ENCODE results near the gene ADCK2. TPM values are rescaled to one million over a fixed set of nuclear protein-coding genes. Genes with fewer than 3 reads are reported as not detected.

The ADCK2 gene
- total and polyA plus RNA-seq, 4 donors: 10.4 to 27.0 (median 13.7) TPM

DNA sequence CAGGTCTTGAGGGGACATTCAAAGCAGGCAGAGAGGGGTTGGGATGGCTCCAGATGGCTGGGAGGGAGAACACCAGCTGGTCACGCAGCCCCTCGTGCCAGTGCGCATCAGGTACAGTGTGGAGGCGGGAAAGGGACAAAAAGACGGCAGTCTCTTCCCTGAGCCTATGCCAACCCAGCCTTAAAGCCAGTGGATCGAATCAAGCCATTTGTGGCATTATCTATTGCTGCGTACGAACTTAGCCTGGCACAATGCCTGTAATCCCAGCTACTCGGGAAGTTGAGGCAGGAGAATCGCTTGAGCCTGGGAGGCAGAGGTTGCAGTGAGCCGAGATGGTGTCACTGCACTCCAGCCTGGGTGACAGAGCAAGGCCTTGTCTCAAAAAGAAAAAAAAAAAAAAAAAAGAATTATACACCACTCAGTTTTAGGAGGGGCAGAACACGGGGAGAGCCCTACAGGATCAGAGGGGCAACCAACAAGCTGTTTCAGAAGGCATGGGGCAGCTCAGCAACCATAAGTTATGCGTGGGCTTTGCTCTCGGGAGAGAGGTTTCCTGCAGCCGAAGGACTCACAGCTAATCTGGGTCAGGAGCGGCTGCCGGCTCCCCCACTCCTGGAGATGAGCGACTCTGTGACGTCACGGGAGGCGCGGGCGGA is 23.4 kb downstream of the ADCK2 start:
- ATAC-seq (ENCODE audit: insufficient read depth, low FRiP score) (no peak), DNase-seq (peak; percentile 96 to 97 (median 96))
- Histone ChIP-seq H3K4me1 (ENCODE audit: control insufficient read depth in 5 of 5, insufficient read depth in 5 of 5, low read length in 5 of 5) (peaks cover 0 to 18% (median 9%) of the 10 kb centered on the region in 5 donors), H3K36me3 (ENCODE audit: control insufficient read depth in 4 of 4, insufficient read depth in 4 of 4, low read length in 4 of 4) (peaks cover 0 to 2% (median under 1%) of the 10 kb centered on the region in 4 donors), H3K4me3 (no peak overlapping the region), H3K9ac (ENCODE audit: insufficient read depth in 1 of 2, low read length in 2 of 2) (peak overlapping the region; percentile 55 to 90), H3K27ac (ENCODE audit: low read depth in 1 of 2, low read length in 1 of 2) (peak overlapping the region; percentile 93 to 95), H3K27me3 (ENCODE audit: control insufficient read depth in 3 of 3, insufficient read depth in 3 of 3, low read length in 2 of 3) (no peaks in the 10 kb centered on the region), H3K9me3 (ENCODE audit: control insufficient read depth in 4 of 4, insufficient read depth in 3 of 4, low read length in 3 of 4) (no peaks in the 10 kb centered on the region)
- WGBS, 2 donors: 29 to 35% methylated on average over 23 of the region's 23 CpGs
- TF ChIP-seq, protein P1, sequence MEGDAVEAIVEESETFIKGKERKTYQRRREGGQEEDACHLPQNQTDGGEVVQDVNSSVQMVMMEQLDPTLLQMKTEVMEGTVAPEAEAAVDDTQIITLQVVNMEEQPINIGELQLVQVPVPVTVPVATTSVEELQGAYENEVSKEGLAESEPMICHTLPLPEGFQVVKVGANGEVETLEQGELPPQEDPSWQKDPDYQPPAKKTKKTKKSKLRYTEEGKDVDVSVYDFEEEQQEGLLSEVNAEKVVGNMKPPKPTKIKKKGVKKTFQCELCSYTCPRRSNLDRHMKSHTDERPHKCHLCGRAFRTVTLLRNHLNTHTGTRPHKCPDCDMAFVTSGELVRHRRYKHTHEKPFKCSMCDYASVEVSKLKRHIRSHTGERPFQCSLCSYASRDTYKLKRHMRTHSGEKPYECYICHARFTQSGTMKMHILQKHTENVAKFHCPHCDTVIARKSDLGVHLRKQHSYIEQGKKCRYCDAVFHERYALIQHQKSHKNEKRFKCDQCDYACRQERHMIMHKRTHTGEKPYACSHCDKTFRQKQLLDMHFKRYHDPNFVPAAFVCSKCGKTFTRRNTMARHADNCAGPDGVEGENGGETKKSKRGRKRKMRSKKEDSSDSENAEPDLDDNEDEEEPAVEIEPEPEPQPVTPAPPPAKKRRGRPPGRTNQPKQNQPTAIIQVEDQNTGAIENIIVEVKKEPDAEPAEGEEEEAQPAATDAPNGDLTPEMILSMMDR (IDR thresholded peaks at IDR 0.05; ENCODE audit: control extremely low read depth, extremely low read depth): no peak

DNA sequence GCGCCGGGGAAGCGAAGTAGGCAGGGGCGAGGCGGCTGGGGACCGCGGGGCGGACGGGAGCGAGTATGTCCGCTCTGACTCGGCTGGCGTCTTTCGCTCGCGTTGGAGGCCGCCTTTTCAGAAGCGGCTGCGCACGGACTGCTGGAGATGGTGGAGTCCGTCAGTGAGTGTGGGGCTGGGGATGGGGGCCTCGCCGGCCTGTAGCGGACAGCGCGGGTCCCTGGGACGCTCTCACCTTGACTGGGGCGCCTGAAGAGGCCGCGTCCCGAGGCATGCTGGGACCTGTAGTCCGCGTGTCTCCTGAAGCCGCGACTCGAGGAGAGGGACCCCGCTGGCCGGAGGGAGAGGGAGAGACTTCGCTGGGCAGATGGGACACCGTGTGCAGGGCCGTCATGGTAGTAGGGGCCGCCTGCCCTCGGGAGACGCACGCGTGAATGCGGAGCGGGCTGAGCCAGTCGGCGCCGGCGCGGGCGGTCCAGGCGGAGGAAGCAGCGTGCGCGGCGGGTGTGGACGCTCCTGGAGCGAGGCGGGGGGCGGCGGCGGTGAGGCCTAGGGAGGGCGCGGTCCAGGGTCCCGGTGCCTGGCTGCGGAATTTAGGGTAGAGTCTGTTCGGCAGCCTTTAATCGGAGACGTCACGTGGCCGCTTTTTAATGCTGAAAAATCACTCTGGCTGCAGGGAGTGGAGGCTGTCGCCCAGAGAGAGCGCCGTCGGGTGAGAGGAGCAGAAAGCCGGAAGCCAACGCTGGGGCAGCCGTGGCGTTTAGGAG is 24.1 kb downstream of the ADCK2 start, which contains the start of gene NDUFB2:
NDUFB2 (plus strand) TSS at position 29 of the 767 bp plus-strand sequence; CDS start at position 66, 37 bp downstream.
- H3K9ac ChIP-seq (ENCODE audit: insufficient read depth in 1 of 2, low read length in 2 of 2): peak within 1 kb of the TSS; percentile 61 to 90
- H3K4me1 ChIP-seq (ENCODE audit: control insufficient read depth in 5 of 5, insufficient read depth in 5 of 5, low read length in 5 of 5): peaks cover 0 to 18% (median 9%) of the 10 kb centered on the region in 5 donors
- peak; percentile 69 to 92 (median 88) for DNase-seq
- H3K27ac ChIP-seq (ENCODE audit: low read depth in 1 of 2, low read length in 1 of 2): peak within 1 kb of the TSS; percentile 93 to 95
- peak; percentile 92 for ATAC-seq (ENCODE audit: insufficient read depth, low FRiP score)
- peak within 1 kb of the TSS; percentile 90 for H3K4me3 ChIP-seq
- TF ChIP-seq, protein P1 (IDR thresholded peaks at IDR 0.05; ENCODE audit: control extremely low read depth, extremely low read depth): no peak
- peaks cover 0 to 2% (median 0%) of the 10 kb centered on the region in 4 donors for H3K36me3 ChIP-seq (ENCODE audit: control insufficient read depth in 4 of 4, insufficient read depth in 4 of 4, low read length in 4 of 4)
- H3K27me3 ChIP-seq (ENCODE audit: control insufficient read depth in 3 of 3, insufficient read depth in 3 of 3, low read length in 2 of 3): no peaks in the 10 kb centered on the region
- no peaks in the 10 kb centered on the region for H3K9me3 ChIP-seq (ENCODE audit: control insufficient read depth in 4 of 4, insufficient read depth in 3 of 4, low read length in 3 of 4)
- WGBS, 2 donors: 0 to 1% methylated on average over 80 to 82 of the region's 82 CpGs

- no peaks in the 10 kb centered on the region for H3K9me3 ChIP-seq (ENCODE audit: control insufficient read depth in 4 of 4, insufficient read depth in 3 of 4, low read length in 3 of 4)
- no peaks in the 10 kb centered on the region for H3K27me3 ChIP-seq (ENCODE audit: control insufficient read depth in 3 of 3, insufficient read depth in 3 of 3, low read length in 2 of 3)
- peak overlapping the region; percentile 46 to 58 for H3K9ac ChIP-seq (ENCODE audit: insufficient read depth in 1 of 2, low read length in 2 of 2)
- peak overlapping the region; percentile 90 for H3K4me3 ChIP-seq
- no peak for DNase-seq
- H3K36me3 ChIP-seq (ENCODE audit: control insufficient read depth in 4 of 4, insufficient read depth in 4 of 4, low read length in 4 of 4): peaks cover 0 to 2% (median 0%) of the 10 kb centered on the region in 4 donors
- peak overlapping the region in 1 of 2 donors; percentile 93 for H3K27ac ChIP-seq (ENCODE audit: low read depth in 1 of 2, low read length in 1 of 2)
- no peak for ATAC-seq (ENCODE audit: insufficient read depth, low FRiP score)
- TF ChIP-seq, protein P1 (IDR thresholded peaks at IDR 0.05; ENCODE audit: control extremely low read depth, extremely low read depth): no peak
- 28 to 32% methylated on average over 24 of the region's 24 CpGs for WGBS, 2 donors
- H3K4me1 ChIP-seq (ENCODE audit: control insufficient read depth in 5 of 5, insufficient read depth in 5 of 5, low read length in 5 of 5): peaks cover 0 to 18% (median 9%) of the 10 kb centered on the region in 5 donors
Observed at GRCh38 chr7:140697447-140698143, 24.9 kb downstream of the ADCK2 start.

Data from lung (tissue), 12 donors.